GM10266 (cell line): ENCODE data around the gene CPSF7.
"Not testable (repeated sequence)": the region's sequence is repeated elsewhere in the genome, so short reads cannot be mapped to it uniquely, and the experiment has no call there.

Experiments used
- DNase-seq: peaks from one replicate; pipeline ENCODE4 v3.0.0; 2012; ENCODE audit errors: extremely low spot score
- CTCF ChIP-seq: IDR thresholded peaks from 2 replicates; pipeline ENCODE4 v1.5.1; 2012; ENCODE audit warnings: mild to moderate bottlenecking, low read depth; ENCODE audit not compliant: control insufficient read depth, insufficient read depth; ENCODE audit errors: missing control alignments

CPSF7 gene

GRCh38 chr11:61384271-61385242 lies 45.2 kb downstream of the CPSF7 start:
- peak; percentile 25 for DNase-seq
- peak; percentile 33 for TF ChIP-seq CTCF

GRCh38 chr11:61383859-61384258 lies 45.9 kb downstream of the CPSF7 start:
- DNase-seq = not testable (repeated sequence)

DNA sequence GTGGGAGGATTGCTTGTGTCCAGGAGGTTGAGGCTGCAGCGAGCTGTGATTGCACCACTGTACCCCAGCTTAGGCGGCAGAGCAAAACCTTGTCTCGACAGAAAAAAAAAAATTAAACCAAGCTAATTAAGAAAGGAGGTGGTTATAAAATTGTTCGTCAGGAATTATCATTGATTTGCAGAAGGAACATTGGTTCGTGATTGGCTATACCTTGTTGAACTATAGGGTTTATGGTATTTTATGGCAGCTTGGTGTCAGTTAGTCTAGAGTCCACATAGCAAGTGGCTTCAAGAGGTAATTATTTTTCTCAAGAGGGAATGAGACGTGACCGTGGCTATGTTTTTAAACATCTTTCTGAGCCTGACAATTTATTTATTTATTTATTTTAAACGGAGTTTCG lies 48.9 kb downstream of the CPSF7 start:
- TF ChIP-seq CTCF = no peak
- no peak for DNase-seq

DNA sequence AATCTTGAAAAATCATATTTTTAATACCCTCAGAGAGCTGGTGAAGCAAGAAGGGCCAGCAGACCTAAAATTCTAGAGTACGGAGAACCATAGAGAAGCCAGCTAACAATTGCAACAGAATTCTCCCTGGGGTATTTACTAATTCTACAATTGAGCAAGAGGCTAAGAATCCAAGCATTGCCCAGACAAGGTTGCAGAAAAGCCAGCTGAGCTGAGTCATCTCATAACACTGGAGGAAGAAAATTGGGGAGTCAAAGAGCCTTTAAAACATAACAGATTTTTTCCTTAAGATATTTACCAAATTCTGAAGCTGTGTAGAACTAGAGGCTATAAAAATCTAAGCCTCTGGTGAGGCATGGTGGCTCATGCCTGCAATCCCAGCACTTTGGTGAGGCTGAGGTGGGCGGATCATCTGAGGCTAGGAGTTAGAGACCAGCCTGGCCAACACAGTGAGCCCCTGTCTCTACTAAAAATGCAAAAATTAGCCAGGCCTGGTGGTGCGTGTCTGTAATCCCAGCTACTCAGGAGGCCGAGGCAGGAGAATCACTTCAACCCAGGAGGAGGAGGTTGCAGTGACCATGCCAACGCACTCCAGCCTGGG lies 51.0 kb downstream of the CPSF7 start:
- no peak for DNase-seq
- TF ChIP-seq CTCF = no peak

DNA sequence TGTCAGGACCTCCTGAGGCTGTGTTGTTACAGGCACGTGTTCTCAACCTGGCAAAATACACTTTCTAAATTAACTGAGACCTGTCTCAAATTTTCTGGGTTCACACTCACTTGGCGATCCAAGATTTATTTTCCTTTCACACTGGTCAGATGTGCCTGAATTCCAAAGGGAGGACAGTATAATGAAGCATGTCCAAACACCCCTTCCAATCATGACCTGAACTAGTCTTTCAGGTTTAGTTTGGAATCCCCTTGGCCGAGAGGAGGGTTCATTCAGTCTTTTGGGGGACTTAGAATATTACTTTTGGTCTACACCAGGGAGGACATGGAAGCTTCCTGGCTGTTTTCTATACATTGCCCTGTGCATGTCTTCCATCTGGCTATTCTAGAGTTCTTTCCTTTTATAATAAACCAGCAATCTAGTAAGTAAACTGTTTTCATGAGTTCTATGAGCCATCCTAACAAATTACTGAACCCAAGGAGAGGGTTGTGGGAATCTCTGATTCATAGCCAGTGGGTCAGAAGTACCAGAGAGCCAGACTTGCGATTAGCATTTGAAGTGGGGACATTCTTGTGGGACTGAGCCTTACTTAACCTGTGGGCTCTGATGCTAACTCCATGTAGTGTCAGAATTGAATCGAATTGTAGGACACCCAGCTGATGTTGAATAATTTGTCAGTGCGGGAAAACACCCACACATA lies 52.2 kb downstream of the CPSF7 start:
- no peak for TF ChIP-seq CTCF
- no peak for DNase-seq

DNA sequence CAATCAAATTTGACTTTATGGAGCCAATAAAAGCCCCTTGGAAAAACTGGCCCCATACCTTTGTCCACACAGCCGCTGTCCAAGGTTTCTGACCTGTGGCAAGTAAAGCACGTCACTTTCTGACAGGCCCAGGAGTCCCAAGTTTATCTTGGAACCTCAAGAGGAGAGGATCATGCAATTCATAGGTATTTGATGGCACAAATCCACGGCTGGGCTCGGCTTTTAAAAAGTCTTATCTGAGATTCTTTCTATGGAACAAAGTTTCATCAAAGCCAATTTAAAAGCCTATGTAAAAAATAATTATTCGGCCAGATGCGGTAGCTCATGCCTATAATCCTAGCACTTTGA lies 54.0 kb downstream of the CPSF7 start:
- no peak for DNase-seq
- TF ChIP-seq CTCF = no peak

GRCh38 chr11:61372659-61373420 lies 56.9 kb downstream of the CPSF7 start:
- DNase-seq = no peak
- no peak for TF ChIP-seq CTCF
